COR-L47 (cell line): ENCODE results near the gene DEK.
"Not testable (repeated sequence)": the region's sequence is repeated elsewhere in the genome, so short reads cannot be mapped to it uniquely, and the experiment has no call there.

Experiments used
- DNase-seq: peaks from one replicate; lab custom pipeline; 2025; lab: John Stamatoyannopoulos, UW

The DEK gene

GRCh38 chr6:18237167-18237566, 27.2 kb downstream of the DEK start:
- DNase-seq = no peak

- no peak for DNase-seq
Measured at GRCh38 chr6:18235524-18235923, 28.8 kb downstream of the DEK start.

GRCh38 chr6:18234564-18234963, 29.8 kb downstream of the DEK start:
- no peak for DNase-seq

GRCh38 chr6:18233770-18234169, 30.6 kb downstream of the DEK start:
- DNase-seq = not testable (repeated sequence)

GRCh38 chr6:18231856-18232255, 32.5 kb downstream of the DEK start:
- not testable (repeated sequence) for DNase-seq

GRCh38 chr6:18228590-18228989, 35.7 kb downstream of the DEK start:
- DNase-seq = not testable (repeated sequence)

GRCh38 chr6:18227166-18227565, 37.2 kb downstream of the DEK start:
- not testable (repeated sequence) for DNase-seq

- DNase-seq = not testable (repeated sequence)
Measured at GRCh38 chr6:18226451-18227105, 37.8 kb downstream of the DEK start.

- DNase-seq = no peak
Measured at GRCh38 chr6:18221288-18221615, 43.1 kb downstream of the DEK start.

- DNase-seq = no peak
Measured at GRCh38 chr6:18219591-18219990, 44.7 kb downstream of the DEK start.

GRCh38 chr6:18218233-18218632, 46.1 kb downstream of the DEK start:
- no peak for DNase-seq

- no peak for DNase-seq
Measured at GRCh38 chr6:18216411-18216810, 47.9 kb downstream of the DEK start.

- DNase-seq = no peak
Measured at GRCh38 chr6:18215436-18215835, 48.9 kb downstream of the DEK start.

GRCh38 chr6:18214003-18214402, 50.3 kb downstream of the DEK start:
- no peak for DNase-seq

GRCh38 chr6:18213439-18213838, 50.9 kb downstream of the DEK start:
- DNase-seq = no peak

- no peak for DNase-seq
Measured at GRCh38 chr6:18212231-18212630, 52.1 kb downstream of the DEK start.

GRCh38 chr6:18211338-18211737, 53.0 kb downstream of the DEK start:
- DNase-seq = no peak

- no peak for DNase-seq
Measured at GRCh38 chr6:18210707-18211106, 53.6 kb downstream of the DEK start.

- no peak for DNase-seq
Measured at GRCh38 chr6:18209539-18210197, 54.7 kb downstream of the DEK start.

- not testable (repeated sequence) for DNase-seq
Measured at GRCh38 chr6:18208778-18209177, 55.6 kb downstream of the DEK start.

GRCh38 chr6:18207949-18208348, 56.4 kb downstream of the DEK start:
- DNase-seq = peak; percentile 53

- DNase-seq = no peak
Measured at GRCh38 chr6:18207438-18207837, 56.9 kb downstream of the DEK start.

- no peak for DNase-seq
Measured at GRCh38 chr6:18206591-18206990, 57.7 kb downstream of the DEK start.

- no peak for DNase-seq
Measured at GRCh38 chr6:18204691-18205090, 59.6 kb downstream of the DEK start.
